Dendritic cell treated with granulocyte-macrophage colony-stimulating factor and Interleukin-4, amounts not matched to agents 40 ng/mL and 50 ng/mL, for 4 days (primary cell): Measurements from ENCODE around the gene CDH20.

ENCODE experiments used
- H3K27ac Mint-ChIP-seq: one replicate; pipeline ENCODE4 v1.8.0; 2022; ENCODE audit warnings: mild to moderate bottlenecking, mixed read lengths
- H3K27me3 Mint-ChIP-seq: one replicate; pipeline ENCODE4 v1.8.0; 2022; ENCODE audit warnings: mild to moderate bottlenecking, mixed read lengths
- H3K36me3 Mint-ChIP-seq: one replicate; pipeline ENCODE4 v1.8.0; 2022; ENCODE audit warnings: low read depth, mixed read lengths
- H3K4me1 Mint-ChIP-seq: one replicate; pipeline ENCODE4 v1.8.0; 2022; ENCODE audit warnings: low read depth, mixed read lengths
- H3K4me3 Mint-ChIP-seq: one replicate; pipeline ENCODE4 v1.8.0; 2022; ENCODE audit warnings: mild to moderate bottlenecking, moderate library complexity, mixed read lengths
- H3K9me3 Mint-ChIP-seq: one replicate; pipeline ENCODE4 v1.8.0; 2022; ENCODE audit warnings: mixed read lengths
- intact Hi-C: fragments of 100-400 bp; cut with micrococcal nuclease; formaldehyde crosslinking; loops from one replicate; pipeline ENCODE4 v1.15.0; 2022

CDH20 gene

DNA sequence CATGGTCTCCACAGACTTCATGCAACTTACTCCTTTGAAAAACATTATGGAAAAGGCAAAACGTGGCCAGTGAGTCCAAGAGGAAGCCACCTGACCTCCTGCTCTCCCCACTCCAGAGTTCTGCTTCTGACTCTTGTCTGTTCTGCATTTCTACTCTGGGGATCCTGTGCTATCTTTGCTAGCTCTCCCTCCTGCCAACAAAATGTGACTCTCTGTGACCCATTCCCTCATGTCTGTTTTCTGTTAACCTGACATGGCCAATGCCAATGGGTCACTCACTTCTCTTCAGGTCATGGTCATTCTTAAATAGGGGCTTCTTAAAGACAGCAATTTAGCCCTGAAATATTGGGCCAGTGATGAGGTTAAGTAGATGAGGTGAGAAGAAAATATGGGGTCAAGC lies 210.3 kb downstream of the CDH20 start:
- no peaks in the 10 kb centered on the region for H3K9me3 Mint-ChIP-seq
- peaks cover 5% of the 10 kb centered on the region for H3K27me3 Mint-ChIP-seq
- intact Hi-C loops, result no loop called here
- no peak overlapping the region for H3K4me3 Mint-ChIP-seq
- no peaks in the 10 kb centered on the region for H3K36me3 Mint-ChIP-seq
- no peaks in the 10 kb centered on the region for H3K4me1 Mint-ChIP-seq
- no peak overlapping the region for H3K27ac Mint-ChIP-seq

DNA sequence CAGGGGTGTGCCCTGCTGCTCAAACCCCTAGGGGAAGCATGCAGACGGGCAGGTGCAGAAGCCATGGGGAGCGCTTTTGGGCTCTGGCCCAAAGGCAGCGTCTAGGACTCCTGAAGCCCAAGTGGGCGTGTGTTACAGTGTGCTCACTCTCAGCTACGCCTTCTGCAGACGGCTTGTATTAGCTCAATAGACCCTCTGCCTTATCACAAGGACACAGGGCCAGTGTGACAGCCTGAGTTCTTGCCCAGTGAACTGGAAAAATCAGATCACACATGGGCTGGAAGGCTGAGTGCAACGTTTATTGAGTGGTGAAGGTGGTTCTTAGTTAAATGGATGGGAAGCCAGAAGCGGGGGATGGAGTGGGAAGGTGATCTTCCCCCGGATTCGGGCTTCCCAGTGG lies 210.9 kb downstream of the CDH20 start:
- Mint-ChIP-seq H3K36me3 (no peaks in the 10 kb centered on the region), H3K4me3 (no peak overlapping the region), H3K4me1 (no peaks in the 10 kb centered on the region), H3K27me3 (peaks cover 1% of the 10 kb centered on the region), H3K27ac (no peak overlapping the region), H3K9me3 (no peaks in the 10 kb centered on the region)
- intact Hi-C loops, result no loop called here

DNA sequence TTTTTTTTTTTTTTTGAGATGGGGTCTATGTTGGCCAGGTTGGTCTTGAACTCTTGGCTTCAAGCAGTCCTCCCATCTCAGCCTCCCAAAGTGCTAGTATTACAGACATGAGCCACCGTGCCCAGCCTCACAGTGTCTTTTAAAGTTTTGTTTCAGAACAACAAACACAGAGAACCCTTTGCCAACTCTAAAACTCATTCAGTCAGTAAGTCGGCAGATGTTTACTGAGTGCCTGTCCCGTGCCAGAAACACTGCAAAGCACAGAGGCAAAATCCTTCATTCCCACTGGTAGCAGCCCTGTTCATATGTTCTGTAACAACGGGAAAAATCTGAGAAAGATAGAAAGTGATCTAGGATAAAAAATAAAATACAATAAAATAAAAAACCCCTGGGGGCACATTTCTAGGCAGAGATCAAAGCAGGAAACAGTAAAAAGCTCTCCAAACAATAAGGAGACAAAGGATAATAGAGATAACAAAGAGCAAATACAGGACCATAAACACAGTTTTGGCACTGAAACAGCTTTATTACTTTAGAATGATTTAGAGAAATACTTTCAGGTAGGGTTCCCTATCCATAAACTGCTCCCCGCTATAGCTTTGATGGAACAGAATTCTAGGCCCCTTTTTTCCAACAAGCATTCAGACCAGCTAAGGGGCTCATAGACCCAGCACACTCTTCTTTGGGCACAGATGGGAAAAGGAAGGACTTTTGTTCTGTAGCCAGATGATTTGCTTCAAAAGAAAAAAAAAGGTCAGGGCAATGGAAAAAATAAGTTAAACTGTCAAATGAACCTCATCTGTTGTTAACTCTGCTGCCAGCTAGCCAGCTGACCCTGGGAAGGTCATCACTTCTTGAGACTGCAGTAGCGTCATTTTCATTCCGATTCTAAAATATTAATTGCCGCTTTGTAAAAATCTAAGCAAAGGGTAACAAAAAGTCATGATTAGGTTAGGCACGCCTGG lies 212.3 kb downstream of the CDH20 start:
- Mint-ChIP-seq H3K27me3 (peaks cover 1% of the 10 kb centered on the region), H3K9me3 (no peaks in the 10 kb centered on the region), H3K36me3 (no peaks in the 10 kb centered on the region), H3K4me3 (no peak overlapping the region), H3K27ac (no peak overlapping the region), H3K4me1 (no peaks in the 10 kb centered on the region)
- intact Hi-C loops, result no loop called here

DNA sequence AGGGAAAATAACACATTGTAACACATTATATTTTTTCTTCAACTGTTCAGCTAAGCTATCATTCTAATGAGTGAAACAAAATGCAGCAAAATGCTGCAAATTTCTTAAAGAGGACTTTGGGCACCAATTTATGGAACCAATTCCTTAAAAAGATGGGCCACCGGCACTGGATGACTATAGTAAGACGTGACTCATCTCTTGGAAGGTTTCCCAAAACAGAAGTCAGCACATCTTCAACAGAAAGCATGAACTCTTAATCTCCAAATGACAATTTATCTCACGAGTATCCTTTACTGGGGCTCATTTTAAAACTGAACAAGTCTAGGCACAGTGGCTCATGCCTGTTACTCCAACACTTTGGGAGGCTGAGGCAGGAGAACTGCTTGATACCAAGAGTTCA lies 213.4 kb downstream of the CDH20 start:
- no peak overlapping the region for H3K4me3 Mint-ChIP-seq
- H3K4me1 Mint-ChIP-seq, result no peaks in the 10 kb centered on the region
- H3K9me3 Mint-ChIP-seq, result no peaks in the 10 kb centered on the region
- no peaks in the 10 kb centered on the region for H3K36me3 Mint-ChIP-seq
- peaks cover 1% of the 10 kb centered on the region for H3K27me3 Mint-ChIP-seq
- intact Hi-C loops, result no loop called here
- H3K27ac Mint-ChIP-seq, result no peak overlapping the region

DNA sequence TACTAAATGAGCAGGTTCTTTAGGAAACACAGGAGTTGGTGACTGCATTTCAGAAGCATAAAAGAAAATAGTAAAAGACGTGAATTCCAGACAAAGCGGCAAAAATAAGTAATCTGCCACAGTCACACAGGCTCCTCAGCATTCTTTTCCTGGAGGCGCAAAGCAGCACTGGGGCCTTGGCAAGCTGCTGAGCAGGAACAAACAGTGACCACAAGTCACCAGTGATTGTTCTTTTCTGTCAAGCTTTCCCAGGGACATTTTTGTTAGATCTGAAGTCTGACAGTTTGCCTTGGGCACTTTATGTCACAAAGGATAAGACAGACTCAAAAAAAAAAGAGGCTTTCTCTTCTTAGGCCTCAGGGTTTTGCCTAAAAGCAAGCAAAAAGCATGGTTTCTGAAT lies 216.2 kb downstream of the CDH20 start:
- H3K4me3 Mint-ChIP-seq, result no peak overlapping the region
- peaks cover 5% of the 10 kb centered on the region for H3K27me3 Mint-ChIP-seq
- intact Hi-C loops, result no loop called here
- H3K36me3 Mint-ChIP-seq, result no peaks in the 10 kb centered on the region
- H3K27ac Mint-ChIP-seq, result no peak overlapping the region
- peaks cover under 1% of the 10 kb centered on the region for H3K4me1 Mint-ChIP-seq
- H3K9me3 Mint-ChIP-seq, result no peaks in the 10 kb centered on the region

DNA sequence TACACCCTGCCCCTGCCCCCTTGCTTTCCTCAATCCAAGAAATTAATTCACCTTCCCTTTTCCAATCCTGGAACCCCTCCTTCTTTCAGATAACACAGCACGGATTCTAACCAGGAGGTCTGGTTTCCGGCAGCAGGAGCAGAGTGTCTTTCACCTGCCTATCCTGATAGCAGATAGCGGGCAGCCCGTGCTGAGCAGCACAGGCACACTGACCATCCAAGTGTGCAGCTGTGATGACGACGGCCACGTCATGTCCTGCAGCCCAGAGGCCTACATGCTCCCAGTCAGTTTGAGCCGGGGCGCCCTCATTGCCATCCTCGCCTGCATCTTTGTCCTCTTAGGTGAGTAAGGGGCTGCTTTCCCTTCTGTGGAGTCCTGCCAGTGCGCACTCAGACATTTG lies 216.7 kb downstream of the CDH20 start:
- no peak overlapping the region for H3K27ac Mint-ChIP-seq

GRCh38 chr18:61551586-61551985 lies 218.4 kb downstream of the CDH20 start:
- Mint-ChIP-seq H3K27ac (no peak overlapping the region), H3K4me3 (no peak overlapping the region), H3K9me3 (no peaks in the 10 kb centered on the region), H3K36me3 (no peaks in the 10 kb centered on the region), H3K27me3 (peaks cover 9% of the 10 kb centered on the region), H3K4me1 (peaks cover 5% of the 10 kb centered on the region)
- intact Hi-C loops, result loop anchor here (2.0 kb wide), 1 partner anchor 579 kb away; no protein-coding TSS in a partner anchor

More for the DNA sequence above, 216.7 kb downstream of the CDH20 start:
- Mint-ChIP-seq H3K36me3 (no peaks in the 10 kb centered on the region), H3K4me3 (no peak overlapping the region), H3K27me3 (peaks cover 9% of the 10 kb centered on the region), H3K4me1 (peaks cover 5% of the 10 kb centered on the region), H3K9me3 (no peaks in the 10 kb centered on the region)
- intact Hi-C loops, result loop anchor here (2.0 kb wide), 1 partner anchor 581 kb away; no protein-coding TSS in a partner anchor

- Mint-ChIP-seq H3K27ac (no peak overlapping the region), H3K4me3 (no peak overlapping the region), H3K27me3 (peaks cover 9% of the 10 kb centered on the region), H3K36me3 (no peaks in the 10 kb centered on the region), H3K4me1 (peaks cover 5% of the 10 kb centered on the region), H3K9me3 (no peaks in the 10 kb centered on the region)
- intact Hi-C loops, result no loop called here
Measured at GRCh38 chr18:61553045-61553659, 219.9 kb downstream of the CDH20 start.

DNA sequence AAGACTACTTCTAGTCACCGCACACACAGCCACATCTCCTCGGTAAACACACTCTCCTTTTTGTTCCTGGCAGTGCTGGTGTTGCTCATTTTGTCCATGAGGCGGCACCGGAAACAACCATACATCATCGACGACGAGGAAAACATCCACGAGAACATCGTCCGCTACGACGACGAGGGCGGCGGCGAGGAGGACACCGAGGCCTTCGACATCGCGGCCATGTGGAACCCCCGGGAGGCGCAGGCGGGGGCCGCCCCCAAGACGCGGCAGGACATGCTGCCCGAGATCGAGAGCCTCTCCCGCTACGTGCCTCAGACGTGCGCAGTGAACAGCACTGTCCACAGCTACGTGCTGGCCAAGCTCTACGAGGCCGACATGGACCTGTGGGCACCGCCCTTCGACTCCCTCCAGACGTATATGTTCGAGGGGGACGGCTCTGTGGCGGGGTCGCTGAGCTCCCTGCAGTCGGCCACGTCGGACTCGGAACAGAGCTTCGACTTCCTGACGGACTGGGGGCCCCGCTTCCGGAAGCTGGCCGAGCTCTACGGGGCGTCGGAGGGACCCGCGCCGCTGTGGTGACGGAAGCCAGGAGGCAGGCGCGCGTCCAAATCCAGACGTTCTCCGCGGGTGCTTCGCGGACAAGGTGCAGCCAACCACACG lies 221.0 kb downstream of the CDH20 start:
- H3K36me3 Mint-ChIP-seq, result no peaks in the 10 kb centered on the region

GRCh38 chr18:61554946-61555361 lies 221.7 kb downstream of the CDH20 start:
- H3K9me3 Mint-ChIP-seq, result no peaks in the 10 kb centered on the region
- H3K27ac Mint-ChIP-seq, result no peak overlapping the region
- H3K27me3 Mint-ChIP-seq, result peaks cover 9% of the 10 kb centered on the region
- intact Hi-C loops, result no loop called here
- no peak overlapping the region for H3K4me3 Mint-ChIP-seq
- no peaks in the 10 kb centered on the region for H3K36me3 Mint-ChIP-seq
- H3K4me1 Mint-ChIP-seq, result peaks cover 5% of the 10 kb centered on the region

More for the DNA sequence above, 221.0 kb downstream of the CDH20 start:
- peaks cover 5% of the 10 kb centered on the region for H3K4me1 Mint-ChIP-seq
- H3K27ac Mint-ChIP-seq, result peak overlapping the region; percentile 35
- H3K27me3 Mint-ChIP-seq, result peaks cover 9% of the 10 kb centered on the region
- peak overlapping the region; percentile 65 for H3K4me3 Mint-ChIP-seq
- intact Hi-C loops, result no loop called here
- no peaks in the 10 kb centered on the region for H3K9me3 Mint-ChIP-seq

DNA sequence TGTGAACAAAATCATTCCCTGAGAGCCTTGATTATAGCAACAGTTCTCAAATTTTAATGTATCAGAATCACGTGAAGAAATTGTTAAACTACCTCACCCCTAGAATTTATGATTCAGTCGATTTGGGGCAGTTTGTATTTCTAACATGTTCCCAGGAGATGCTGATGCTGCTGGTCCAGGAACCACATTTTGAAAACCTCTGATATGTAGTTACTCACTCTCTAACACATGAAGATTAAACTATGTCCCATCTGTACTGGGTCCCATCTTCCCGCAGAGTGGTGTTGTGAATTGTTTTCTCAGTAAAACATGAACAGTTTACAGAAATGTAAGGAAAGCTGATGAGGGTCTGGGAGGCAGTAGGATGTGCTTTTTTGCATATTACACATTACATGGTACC lies 223.1 kb downstream of the CDH20 start:
- no peaks in the 10 kb centered on the region for H3K9me3 Mint-ChIP-seq
- no peak overlapping the region for H3K4me3 Mint-ChIP-seq
- H3K27ac Mint-ChIP-seq, result no peak overlapping the region
- no peaks in the 10 kb centered on the region for H3K36me3 Mint-ChIP-seq
- H3K27me3 Mint-ChIP-seq, result peaks cover 9% of the 10 kb centered on the region
- intact Hi-C loops, result no loop called here
- H3K4me1 Mint-ChIP-seq, result peaks cover 5% of the 10 kb centered on the region

- Mint-ChIP-seq H3K27me3 (peaks cover 9% of the 10 kb centered on the region), H3K4me1 (peaks cover 5% of the 10 kb centered on the region), H3K36me3 (no peaks in the 10 kb centered on the region), H3K27ac (no peak overlapping the region), H3K9me3 (no peaks in the 10 kb centered on the region), H3K4me3 (no peak overlapping the region)
- intact Hi-C loops, result no loop called here
Measured at GRCh38 chr18:61556862-61557261, 223.6 kb downstream of the CDH20 start.

DNA sequence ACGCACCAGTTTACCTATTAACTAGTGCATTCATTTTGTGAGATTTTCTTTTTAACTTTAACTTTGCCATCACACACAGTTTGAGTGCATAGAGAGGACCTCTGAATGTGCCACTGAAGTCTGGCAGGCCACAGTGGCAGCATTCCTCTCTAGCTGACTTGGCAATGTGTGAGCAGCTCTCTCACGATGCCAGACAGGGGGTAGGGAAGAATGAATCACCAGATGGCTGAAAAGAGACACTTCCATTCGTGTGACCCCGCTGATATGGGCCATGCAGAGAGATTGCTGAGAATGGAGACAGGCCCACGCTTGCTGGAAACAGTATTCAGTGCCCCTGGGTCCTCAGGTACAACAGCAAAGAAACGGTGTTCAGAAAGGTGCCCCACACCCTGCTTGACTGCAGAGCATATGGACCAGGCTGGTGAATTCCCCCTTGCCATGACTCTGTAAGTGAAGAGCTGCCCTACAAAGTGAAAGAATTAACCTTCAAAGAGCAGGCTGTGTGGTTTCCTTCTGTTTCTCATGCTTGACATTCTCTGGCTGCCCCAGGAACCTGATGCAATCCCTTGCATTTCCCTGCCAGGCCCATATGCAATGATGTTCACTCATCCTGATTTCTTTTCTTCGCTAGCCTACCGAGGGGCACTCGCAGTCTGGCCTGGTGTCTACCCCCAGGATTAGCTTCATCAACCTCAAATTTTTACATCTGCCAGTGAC lies 236.1 kb downstream of the CDH20 start:
- no peaks in the 10 kb centered on the region for H3K36me3 Mint-ChIP-seq

More for the DNA sequence above, 236.1 kb downstream of the CDH20 start:
- H3K4me1 Mint-ChIP-seq, result no peaks in the 10 kb centered on the region
- no peaks in the 10 kb centered on the region for H3K9me3 Mint-ChIP-seq
- H3K4me3 Mint-ChIP-seq, result no peak overlapping the region
- H3K27me3 Mint-ChIP-seq, result peaks cover 6% of the 10 kb centered on the region
- no peak overlapping the region for H3K27ac Mint-ChIP-seq
- intact Hi-C loops, result no loop called here
